GM10248 (cell line): ENCODE results near the gene IL16.
"Not testable (repeated sequence)": the region's sequence is repeated elsewhere in the genome, so short reads cannot be mapped to it uniquely, and the experiment has no call there.

Experiments
- CTCF ChIA-PET: fragments of 300-600 bp; sonication (Branson Sonifier 250); formaldehyde crosslinking; extraction: SDS; loops from one replicate; lab custom pipeline; 2021; ENCODE audit warnings: antibody characterized with exemption; lab: Yijun Ruan, JAX
- POLR2A ChIA-PET: fragments of 350-650 bp; sonication (Branson Sonifier 250); formaldehyde crosslinking; extraction: SDS; loops from one replicate; lab custom pipeline; 2020; ENCODE audit warnings: antibody characterized with exemption; lab: Yijun Ruan, JAX
- DNase-seq: peaks from one replicate; pipeline ENCODE4 v3.0.0; 2012; ENCODE audit errors: extremely low spot score
- CTCF ChIP-seq: IDR thresholded peaks from 2 replicates; pipeline ENCODE4 v1.5.1; 2012; ENCODE audit warnings: mild to moderate bottlenecking, low read depth; ENCODE audit errors: extremely low read depth, missing control alignments, control extremely low read depth

The IL16 gene

GRCh38 chr15:81347910-81348309 is 151.2 kb downstream of the IL16 start:
- TF ChIP-seq CTCF: no peak
- CTCF ChIA-PET: interaction anchor here (1.3 to 1.6 kb wide), 2 partner anchors 10 to 11 kb away, joined by 3 to 7 read pairs; no protein-coding TSS in a partner anchor
- POLR2A ChIA-PET: no interaction called here
- no peak for DNase-seq

GRCh38 chr15:81348691-81349090 is 152.0 kb downstream of the IL16 start:
- DNase-seq, POLR2A ChIA-PET: not testable (repeated sequence)
- CTCF ChIA-PET: interaction anchor here (1.3 kb wide), 1 partner anchor 11 kb away, joined by 3 read pairs; no protein-coding TSS in a partner anchor

- no peak for DNase-seq
- TF ChIP-seq CTCF: no peak
- CTCF ChIA-PET: no interaction called here
- POLR2A ChIA-PET: no interaction called here
These were observed 152.6 kb downstream of the IL16 start for GRCh38 chr15:81349271-81349670.

- TF ChIP-seq CTCF: no peak
- DNase-seq: no peak
- ChIA-PET CTCF (interaction anchor here (3.8 kb wide), 1 partner anchor 85 kb away, joined by 22 read pairs; no protein-coding TSS in a partner anchor), POLR2A (no interaction called here)
These were observed 155.0 kb downstream of the IL16 start for GRCh38 chr15:81351651-81352050.

GRCh38 chr15:81356252-81356651 is 159.6 kb downstream of the IL16 start:
- TF ChIP-seq CTCF: no peak
- no peak for DNase-seq
- ChIA-PET POLR2A (no interaction called here), CTCF (interaction anchor here (0.8 to 2.4 kb wide), 6 partner anchors 24 to 91 kb away, joined by 3 to 10 read pairs (median 4); no protein-coding TSS in a partner anchor)

GRCh38 chr15:81357180-81357686 is 160.6 kb downstream of the IL16 start:
- no peak for DNase-seq
- POLR2A ChIA-PET: no interaction called here
- CTCF ChIA-PET: interaction anchor here (0.8 to 2.4 kb wide), 6 partner anchors 13 to 91 kb away, joined by 3 to 8 read pairs (median 4); no protein-coding TSS in a partner anchor
- no peak for TF ChIP-seq CTCF

- ChIA-PET POLR2A (no interaction called here), CTCF (interaction anchor here (0.9 to 2.4 kb wide), 3 partner anchors 14 to 92 kb away, joined by 3 to 8 read pairs (median 3); no protein-coding TSS in a partner anchor)
- no peak for TF ChIP-seq CTCF
- DNase-seq: no peak
These were observed 161.6 kb downstream of the IL16 start for GRCh38 chr15:81358248-81358647.
